DND-41 (cell line): ENCODE results near the gene GGT7.
"Not testable (repeated sequence)": the region's sequence is repeated elsewhere in the genome, so short reads cannot be mapped to it uniquely, and the experiment has no call there.

Source experiments
- ATAC-seq: fragments of 200-7000 bp; cut with Tn5 transposase; 3 replicates; pipeline ENCODE4 v1.9.1; 2021; ENCODE audit warnings: low read depth; ENCODE audit not compliant: insufficient read depth
- DNase-seq: peaks from one replicate; pipeline ENCODE4 v3.0.0-alpha.2; 2020
- H2AFZ ChIP-seq: 2 replicates; pipeline ENCODE4 v1.6.0; 2012; ENCODE audit warnings: low read depth, low read length
- H3K27ac ChIP-seq: 2 replicates; pipeline ENCODE4 v1.5.1; 2012; ENCODE audit warnings: low read length, inconsistent platforms
- H3K27me3 ChIP-seq: fragments of 200-600 bp; sonication (generic); 2 replicates; pipeline ENCODE4 v1.6.0; 2012; ENCODE audit warnings: low read length, mild to moderate bottlenecking, inconsistent platforms; ENCODE audit not compliant: insufficient read depth, poor library complexity
- H3K36me3 ChIP-seq: 2 replicates; pipeline ENCODE4 v1.5.1; 2012; ENCODE audit warnings: low read length, inconsistent platforms; ENCODE audit not compliant: insufficient read depth
- H3K4me1 ChIP-seq: 2 replicates; pipeline ENCODE4 v1.5.1; 2012; ENCODE audit warnings: mild to moderate bottlenecking, low read length; ENCODE audit not compliant: insufficient read depth
- H3K4me2 ChIP-seq: 2 replicates; pipeline ENCODE4 v1.6.0; 2012; ENCODE audit warnings: mild to moderate bottlenecking, moderate library complexity, low read length, inconsistent platforms; ENCODE audit not compliant: insufficient read depth
- H3K4me3 ChIP-seq, 2 experiments: fragments of 200-600 bp in 1 of 2; shearing (Covaris generic) in 1 of 2; 2 replicates each; pipeline ENCODE4 v1.5.1; 2012 to 2016; ENCODE audit warnings: inconsistent platforms in 2 of 2, low read length in 2 of 2, mild to moderate bottlenecking in 2 of 2, low read depth in 1 of 2, moderate library complexity in 1 of 2
- H3K79me2 ChIP-seq: 2 replicates; pipeline ENCODE4 v1.6.0; 2012; ENCODE audit warnings: low read length, inconsistent platforms; ENCODE audit not compliant: insufficient read depth
- H3K9ac ChIP-seq: 2 replicates; pipeline ENCODE4 v1.6.0; 2012; ENCODE audit warnings: low read depth, mild to moderate bottlenecking, inconsistent platforms, low read length, moderate library complexity
- H3K9me3 ChIP-seq: 2 replicates; pipeline ENCODE4 v1.5.1; 2012; ENCODE audit warnings: low read length, moderate library complexity, mild to moderate bottlenecking, inconsistent platforms; ENCODE audit not compliant: insufficient read depth, severe bottlenecking
- H4K20me1 ChIP-seq: 2 replicates; pipeline ENCODE4 v1.6.0; 2012; ENCODE audit warnings: low read length; ENCODE audit not compliant: insufficient read depth
- CTCF ChIP-seq: IDR thresholded peaks from 2 replicates; pipeline ENCODE4 v1.5.1; 2012; ENCODE audit warnings: borderline replicate concordance, low read length, moderate library complexity, mild to moderate bottlenecking; ENCODE audit not compliant: poor library complexity, severe bottlenecking; ENCODE audit errors: extremely low read depth
- EZH2 ChIP-seq: IDR thresholded peaks from 3 replicates; pipeline ENCODE4 v1.6.1; 2012; ENCODE audit warnings: borderline replicate concordance, low read depth, mild to moderate bottlenecking, moderate library complexity, low read length, inconsistent platforms; ENCODE audit not compliant: severe bottlenecking

The GGT7 gene

GRCh38 chr20:34808583-34808982 is 64.1 kb downstream of the GGT7 start:
- Histone ChIP-seq H3K4me1 (no peaks in the 10 kb centered on the region), H3K4me3 (no peak overlapping the region), H3K27ac (no peak overlapping the region), H3K27me3 (no peaks in the 10 kb centered on the region), H4K20me1 (peaks cover 62% of the 10 kb centered on the region; the same call in 1 of the 2 replicates), H3K79me2 (peaks cover 95% of the 10 kb centered on the region), H2AFZ (no peak overlapping the region), H3K9ac (no peak overlapping the region), H3K4me2 (no peak overlapping the region), H3K36me3 (peaks cover 11% of the 10 kb centered on the region; the same call in 1 of the 2 replicates), H3K9me3 (no peaks in the 10 kb centered on the region)
- no peak for DNase-seq
- no peak for TF ChIP-seq CTCF
- TF ChIP-seq EZH2, result no peak
- no peak for ATAC-seq

- H3K4me2 ChIP-seq, H3K4me1 ChIP-seq, H3K27me3 ChIP-seq, H3K9ac ChIP-seq, H3K27ac ChIP-seq, H3K4me3 ChIP-seq, ATAC-seq, H3K9me3 ChIP-seq, DNase-seq, H2AFZ ChIP-seq: not testable (repeated sequence)
- peaks cover 95% of the 10 kb centered on the region for H3K79me2 ChIP-seq
- H3K36me3 ChIP-seq, result peaks cover 14% of the 10 kb centered on the region; the same call in 1 of the 2 replicates
- H4K20me1 ChIP-seq, result peaks cover 61% of the 10 kb centered on the region; the same call in 1 of the 2 replicates
Observed at GRCh38 chr20:34807944-34808465, 64.7 kb downstream of the GGT7 start.

- no peak for ATAC-seq
- H3K79me2 ChIP-seq, result peaks cover 94% of the 10 kb centered on the region
- H3K27ac ChIP-seq, result no peak overlapping the region
Observed at GRCh38 chr20:34806255-34806654, 66.4 kb downstream of the GGT7 start.

GRCh38 chr20:34798871-34799270 is 73.8 kb downstream of the GGT7 start:
- Histone ChIP-seq H3K27me3 (no peaks in the 10 kb centered on the region), H3K4me3 (no peak overlapping the region), H3K4me2 (no peak overlapping the region), H2AFZ (no peak overlapping the region), H4K20me1 (peaks cover 58% of the 10 kb centered on the region), H3K9ac (no peak overlapping the region), H3K27ac (no peak overlapping the region), H3K4me1 (no peaks in the 10 kb centered on the region), H3K79me2 (peaks cover 99% of the 10 kb centered on the region), H3K9me3 (no peaks in the 10 kb centered on the region), H3K36me3 (peaks cover 16% of the 10 kb centered on the region; the same call in 1 of the 2 replicates)
- DNase-seq (no peak), ATAC-seq (no peak)
- no peak for TF ChIP-seq CTCF
- TF ChIP-seq EZH2, result no peak

More at GRCh38 chr20:34806255-34806654, 66.4 kb downstream of the GGT7 start:
- no peak overlapping the region for H2AFZ ChIP-seq
- H3K4me2 ChIP-seq, result no peak overlapping the region
- H3K9me3 ChIP-seq, result no peaks in the 10 kb centered on the region
- TF ChIP-seq EZH2, result no peak
- no peak for TF ChIP-seq CTCF
- peaks cover 54% of the 10 kb centered on the region; the same call in 1 of the 2 replicates for H4K20me1 ChIP-seq
- H3K4me3 ChIP-seq, result no peak overlapping the region
- H3K36me3 ChIP-seq, result peaks cover 18% of the 10 kb centered on the region; the same call in 1 of the 2 replicates
- no peaks in the 10 kb centered on the region for H3K4me1 ChIP-seq
- no peak overlapping the region for H3K9ac ChIP-seq
- no peak for DNase-seq
- H3K27me3 ChIP-seq, result no peaks in the 10 kb centered on the region
